GM12865 (cell line): ENCODE results near the gene PCLO.

ENCODE experiments used
- DNase-seq: peaks from one replicate; pipeline ENCODE4 v3.0.0; 2010; ENCODE audit warnings: low read depth
- H3K4me3 ChIP-seq: 2 replicates; pipeline ENCODE4 v1.5.1; 2011; ENCODE audit warnings: mild to moderate bottlenecking, low read depth, low read length, control low read depth
- CTCF ChIP-seq: IDR thresholded peaks from 2 replicates; pipeline ENCODE4 v1.5.1; 2011; ENCODE audit warnings: low read length, control low read depth, low read depth, inconsistent platforms; ENCODE audit not compliant: insufficient read depth; ENCODE audit errors: missing control alignments

The PCLO gene

GRCh38 chr7:83190659-83191389, 28.1 kb upstream of the PCLO start:
- H3K4me3 ChIP-seq, result no peak overlapping the region
- DNase-seq, result no peak
- TF ChIP-seq CTCF, result no peak

GRCh38 chr7:83178796-83179195, 16.1 kb upstream of the PCLO start:
- no peak overlapping the region for H3K4me3 ChIP-seq
- no peak for DNase-seq
- TF ChIP-seq CTCF, result no peak

- no peak for TF ChIP-seq CTCF
- H3K4me3 ChIP-seq, result no peak overlapping the region
- no peak for DNase-seq
Observed at GRCh38 chr7:83178066-83178465, 15.4 kb upstream of the PCLO start.

GRCh38 chr7:83173664-83174063, 11.0 kb upstream of the PCLO start:
- H3K4me3 ChIP-seq, result no peak overlapping the region
- TF ChIP-seq CTCF, result no peak
- no peak for DNase-seq

GRCh38 chr7:83166781-83167180, 4.1 kb upstream of the PCLO start:
- DNase-seq, result no peak
- no peak overlapping the region for H3K4me3 ChIP-seq
- no peak for TF ChIP-seq CTCF

- no peak for TF ChIP-seq CTCF
- H3K4me3 ChIP-seq, result peak overlapping the region; percentile 65
- DNase-seq, result no peak
Observed at GRCh38 chr7:83161899-83162401, 734 bp downstream of the PCLO start.

- no peak for DNase-seq
- no peak overlapping the region for H3K4me3 ChIP-seq
- TF ChIP-seq CTCF, result no peak
Observed at GRCh38 chr7:83161186-83161585, 1.5 kb downstream of the PCLO start.
